CD4-positive, alpha-beta T cell (primary cell): ENCODE data around the gene MLXIP. TPM values are rescaled to one million over a fixed set of nuclear protein-coding genes. Genes with fewer than 3 reads are reported as not detected.

Source experiments
- ATAC-seq: fragments of 200-7000 bp; cut with Tn5 transposase; one replicate; pipeline ENCODE4 v1.10.0; 2022; ENCODE audit warnings: mild to moderate bottlenecking; ENCODE audit not compliant: poor library complexity
- CTCF ChIA-PET: fragments of 350-600 bp; sonication (Branson Sonifier 250); formaldehyde crosslinking; loops from one replicate; lab custom pipeline; 2021; ENCODE audit warnings: antibody characterized with exemption, inconsistent platforms; lab: Charles Lee
- POLR2A ChIA-PET: fragments of 350-600 bp; sonication (Branson Sonifier 250); formaldehyde crosslinking; loops from one replicate; lab custom pipeline; 2021; ENCODE audit warnings: antibody characterized with exemption, inconsistent platforms; lab: Charles Lee
- DNase-seq, 14 experiments: peaks; one replicate each; pipeline ENCODE4 v3.0.0-alpha.2; 2013 to 2020; ENCODE audit warnings: mixed read lengths in 2 of 14
- H3K27ac ChIP-seq, 2 donors: one replicate each; pipeline versions ENCODE4 v1.5.1 to v1.7.0; 2013; ENCODE audit warnings: low read length in 2 of 2, low read depth in 1 of 2, mild to moderate bottlenecking in 1 of 2
- H3K27me3 ChIP-seq, 2 experiments: 1 replicate in 1 of 2; 2 replicates in 1 of 2; pipeline versions ENCODE4 v1.6.1 to v1.7.0; 2013; ENCODE audit warnings: low read length in 2 of 2, control low read depth in 1 of 2, mild to moderate bottlenecking in 1 of 2, moderate library complexity in 1 of 2; ENCODE audit not compliant: insufficient read depth in 2 of 2, control insufficient read depth in 1 of 2
- H3K36me3 ChIP-seq: one replicate; pipeline ENCODE4 v1.6.1; 2013; ENCODE audit warnings: low read length, control low read depth; ENCODE audit not compliant: insufficient read depth
- H3K4me1 ChIP-seq: one replicate; pipeline ENCODE4 v1.6.1; 2013; ENCODE audit warnings: low read length, control low read depth; ENCODE audit not compliant: insufficient read depth
- H3K4me3 ChIP-seq: one replicate; pipeline ENCODE4 v1.5.1; 2013; ENCODE audit warnings: mild to moderate bottlenecking, low read length, moderate library complexity
- H3K9me3 ChIP-seq, 2 experiments: 1 replicate in 1 of 2; 2 replicates in 1 of 2; pipeline versions ENCODE4 v1.6.1 to v1.7.0; 2013; ENCODE audit warnings: low read length in 2 of 2, mild to moderate bottlenecking in 2 of 2, control low read depth in 1 of 2, moderate library complexity in 1 of 2; ENCODE audit not compliant: control insufficient read depth in 1 of 2, insufficient read depth in 1 of 2
- H3K27ac Mint-ChIP-seq: one replicate; pipeline ENCODE4 v1.8.0; 2020; ENCODE audit warnings: mixed read lengths
- H3K27me3 Mint-ChIP-seq: one replicate; pipeline ENCODE4 v1.8.0; 2021; ENCODE audit warnings: mixed read lengths
- H3K36me3 Mint-ChIP-seq: one replicate; pipeline ENCODE4 v1.8.0; 2021; ENCODE audit warnings: low read depth, mixed read lengths
- H3K4me1 Mint-ChIP-seq: one replicate; pipeline ENCODE4 v1.8.0; 2021; ENCODE audit warnings: low read depth, mixed read lengths
- H3K4me3 Mint-ChIP-seq: one replicate; pipeline ENCODE4 v1.8.0; 2020; ENCODE audit warnings: mild to moderate bottlenecking, mixed read lengths
- H3K9me3 Mint-ChIP-seq: one replicate; pipeline ENCODE4 v1.8.0; 2020; ENCODE audit warnings: mixed read lengths
- intact Hi-C, 2 experiments: fragments of 100-400 bp; cut with DNase I in 1 of 2; cut with micrococcal nuclease in 1 of 2; formaldehyde crosslinking; loops; one replicate each; pipeline versions ENCODE4 v1.15.1 to v1.9.0; 2023 to 2025; cut with DNase I, micrococcal nuclease
- total RNA-seq, 174 experiments: library from RNA in 2 of 174; stranded (reverse) in 2 of 174; gene quantifications; one replicate each; pipeline ENCODE4 v1.2.3 and lab custom pipeline; 2021 to 2026
- TF ChIP-seq, protein P1 (sequence below): fragments of 200-600 bp; IDR thresholded peaks from one replicate; pipeline ENCODE4 v1.8.0; 2022; ENCODE audit warnings: antibody characterized with exemption, mild to moderate bottlenecking

Gene MLXIP
- total RNA-seq, 2 experiments from 2014 or later, result 98.0 to 99.3 TPM

DNA sequence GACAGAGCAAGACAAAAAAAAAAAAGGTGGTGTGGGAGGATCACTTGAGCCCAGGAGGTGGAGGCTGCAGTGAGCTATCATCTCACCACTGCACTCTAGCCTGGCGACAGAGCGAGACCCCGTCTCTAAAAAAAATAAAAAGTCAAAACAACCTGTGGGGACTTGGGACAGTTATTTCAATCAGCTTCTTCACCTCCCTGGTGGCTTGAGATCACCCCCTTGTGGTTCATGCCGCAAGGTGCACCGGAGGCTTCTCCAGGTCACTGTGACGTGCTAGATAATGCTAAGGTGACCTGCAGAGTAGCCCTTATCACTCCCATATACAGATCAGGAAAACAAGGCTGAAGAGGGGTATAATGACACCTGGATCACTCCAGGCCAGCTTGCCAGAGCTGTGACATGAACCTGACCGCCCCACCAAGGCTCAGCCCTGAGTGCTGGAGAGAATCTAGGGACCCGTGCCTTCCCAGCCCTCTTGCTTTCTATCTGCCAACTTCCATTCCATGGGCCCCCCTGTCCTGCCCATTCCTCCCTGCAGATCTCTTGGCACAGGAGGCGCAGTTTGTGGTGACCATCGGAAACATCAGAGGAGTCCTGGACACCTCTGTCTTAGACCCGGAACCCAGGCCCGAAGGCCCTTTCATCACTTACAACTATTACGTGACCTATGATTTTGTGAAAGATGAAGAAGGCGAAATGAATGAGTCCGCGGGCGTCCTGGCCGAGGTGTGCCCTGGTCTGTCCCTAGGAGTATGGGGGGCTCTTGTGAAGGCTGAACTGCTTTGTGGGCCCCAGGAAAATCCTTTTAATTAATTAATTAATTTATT is 112.5 kb downstream of the MLXIP start:
- CTCF ChIA-PET, result interaction anchor here (0.8 to 1.4 kb wide), 6 partner anchors 14 to 272 kb away, joined by 3 to 10 read pairs (median 4); partner anchors contain the start of gene CFAP251
- TF ChIP-seq, protein P1, sequence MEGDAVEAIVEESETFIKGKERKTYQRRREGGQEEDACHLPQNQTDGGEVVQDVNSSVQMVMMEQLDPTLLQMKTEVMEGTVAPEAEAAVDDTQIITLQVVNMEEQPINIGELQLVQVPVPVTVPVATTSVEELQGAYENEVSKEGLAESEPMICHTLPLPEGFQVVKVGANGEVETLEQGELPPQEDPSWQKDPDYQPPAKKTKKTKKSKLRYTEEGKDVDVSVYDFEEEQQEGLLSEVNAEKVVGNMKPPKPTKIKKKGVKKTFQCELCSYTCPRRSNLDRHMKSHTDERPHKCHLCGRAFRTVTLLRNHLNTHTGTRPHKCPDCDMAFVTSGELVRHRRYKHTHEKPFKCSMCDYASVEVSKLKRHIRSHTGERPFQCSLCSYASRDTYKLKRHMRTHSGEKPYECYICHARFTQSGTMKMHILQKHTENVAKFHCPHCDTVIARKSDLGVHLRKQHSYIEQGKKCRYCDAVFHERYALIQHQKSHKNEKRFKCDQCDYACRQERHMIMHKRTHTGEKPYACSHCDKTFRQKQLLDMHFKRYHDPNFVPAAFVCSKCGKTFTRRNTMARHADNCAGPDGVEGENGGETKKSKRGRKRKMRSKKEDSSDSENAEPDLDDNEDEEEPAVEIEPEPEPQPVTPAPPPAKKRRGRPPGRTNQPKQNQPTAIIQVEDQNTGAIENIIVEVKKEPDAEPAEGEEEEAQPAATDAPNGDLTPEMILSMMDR, result peak; percentile 68
- H3K9me3 ChIP-seq, result peaks cover 0 to 4% of the 10 kb centered on the region in 2 experiments
- ATAC-seq, result peak; percentile 97
- Mint-ChIP-seq H3K9me3 (no peaks in the 10 kb centered on the region), H3K27ac (no peak overlapping the region), H3K4me1 (no peaks in the 10 kb centered on the region), H3K36me3 (no peaks in the 10 kb centered on the region), H3K27me3 (peaks cover 5% of the 10 kb centered on the region), H3K4me3 (no peak overlapping the region)
- H3K36me3 ChIP-seq, result no peaks in the 10 kb centered on the region
- peak; percentile 34 to 75 (median 56) for DNase-seq
- no peaks in the 10 kb centered on the region for H3K27me3 ChIP-seq
- no peak overlapping the region for H3K4me3 ChIP-seq
- POLR2A ChIA-PET, result interaction anchor here (1.0 kb wide), 2 partner anchors 113 to 137 kb away, joined by 3 read pairs; partner anchors contain the start of gene MLXIP
- intact Hi-C loops, result loop anchor here (1.0 to 5.0 kb wide), 5 partner anchors 60 to 274 kb away; partner anchors contain the start of gene CFAP251 (in 2 of the 2)
- peaks cover 5% of the 10 kb centered on the region for H3K4me1 ChIP-seq
- H3K27ac ChIP-seq, result no peak overlapping the region

- Mint-ChIP-seq H3K27me3 (peaks cover 14% of the 10 kb centered on the region), H3K9me3 (no peaks in the 10 kb centered on the region), H3K27ac (no peak overlapping the region), H3K4me1 (no peaks in the 10 kb centered on the region), H3K36me3 (no peaks in the 10 kb centered on the region), H3K4me3 (no peak overlapping the region)
- ATAC-seq (no peak), DNase-seq (no peak)
- TF ChIP-seq, protein P1, result no peak
- POLR2A ChIA-PET, result no interaction called here
- intact Hi-C loops, result loop anchor here in 1 of 2 experiments (5.0 kb wide), 2 partner anchors 70 to 275 kb away; partner anchors contain the start of gene CFAP251
- H3K4me1 ChIP-seq, result peaks cover 5% of the 10 kb centered on the region
- no peak overlapping the region for H3K4me3 ChIP-seq
- H3K36me3 ChIP-seq, result no peaks in the 10 kb centered on the region
- CTCF ChIA-PET, result no interaction called here
- no peaks in the 10 kb centered on the region for H3K27me3 ChIP-seq
- no peak overlapping the region for H3K27ac ChIP-seq
- peaks cover 0 to 4% of the 10 kb centered on the region in 2 experiments for H3K9me3 ChIP-seq
These were observed 113.9 kb downstream of the MLXIP start for GRCh38 chr12:122192441-122192840.

DNA sequence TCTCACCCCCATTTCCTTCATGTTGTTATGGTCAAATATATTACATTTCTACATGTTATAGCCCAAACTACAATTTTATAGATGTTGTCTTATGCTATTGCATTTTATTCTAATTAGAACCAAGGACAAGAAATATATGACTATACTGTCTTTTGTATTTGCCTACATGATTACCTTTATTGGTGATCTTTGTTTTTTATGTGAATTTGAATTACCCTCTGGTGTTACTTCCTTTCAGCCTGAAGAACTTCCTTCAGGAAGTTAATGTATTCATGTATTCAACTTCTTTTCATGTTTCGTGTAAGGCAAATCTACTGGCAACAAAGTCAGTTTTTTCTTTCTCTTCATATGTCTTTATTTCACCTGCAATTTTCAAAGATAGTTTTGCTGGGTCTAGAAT is 116.2 kb downstream of the MLXIP start:
- Mint-ChIP-seq H3K4me1 (no peaks in the 10 kb centered on the region), H3K9me3 (no peaks in the 10 kb centered on the region), H3K27ac (no peak overlapping the region), H3K36me3 (no peaks in the 10 kb centered on the region), H3K4me3 (no peak overlapping the region), H3K27me3 (peaks cover 25% of the 10 kb centered on the region)
- ChIA-PET CTCF (no interaction called here), POLR2A (no interaction called here)
- TF ChIP-seq, protein P1, result no peak
- Histone ChIP-seq H3K27ac (no peak overlapping the region), H3K9me3 (peaks cover 0 to 4% of the 10 kb centered on the region in 2 experiments), H3K4me3 (no peak overlapping the region), H3K36me3 (no peaks in the 10 kb centered on the region), H3K4me1 (peaks cover 5% of the 10 kb centered on the region), H3K27me3 (no peaks in the 10 kb centered on the region)
- intact Hi-C loops, result loop anchor here in 1 of 2 experiments (5.0 kb wide), 2 partner anchors 73 to 278 kb away; partner anchors contain the start of gene CFAP251
- DNase-seq (no peak), ATAC-seq (no peak)
